Measurements from ENCODE around the gene LRPAP1. TPM values are rescaled to one million over a fixed set of nuclear protein-coding genes. Genes with fewer than 3 reads are reported as not detected.

The LRPAP1 gene
- total RNA-seq, 4 donors from 2014 or later, result 82.6 to 116 (median 109) TPM

- TF ChIP-seq POLR2A (IDR thresholded peaks at IDR 0.05), result no peak
- TF ChIP-seq CTCF (IDR thresholded peaks at IDR 0.05), result no peak
- H3K27me3 ChIP-seq, result no peaks in the 10 kb centered on the region
- H3K4me1 ChIP-seq, result no peaks in the 10 kb centered on the region
- no peak overlapping the region for H3K4me3 ChIP-seq
- no peak for DNase-seq
- H3K36me3 ChIP-seq, result no peaks in the 10 kb centered on the region
- H3K27ac ChIP-seq, result no peak overlapping the region
- H3K9me3 ChIP-seq, result no peaks in the 10 kb centered on the region
These were observed 58.9 kb downstream of the LRPAP1 start for GRCh38 chr4:3473181-3473950.

GRCh38 chr4:3472411-3473141 lies 59.6 kb downstream of the LRPAP1 start:
- no peaks in the 10 kb centered on the region for H3K9me3 ChIP-seq
- TF ChIP-seq CTCF (IDR thresholded peaks at IDR 0.05) (no peak), POLR2A (IDR thresholded peaks at IDR 0.05) (no peak)
- no peaks in the 10 kb centered on the region for H3K36me3 ChIP-seq
- H3K4me3 ChIP-seq, result no peak overlapping the region
- H3K27me3 ChIP-seq, result no peaks in the 10 kb centered on the region
- no peak overlapping the region for H3K27ac ChIP-seq
- DNase-seq, result no peak
- H3K4me1 ChIP-seq, result no peaks in the 10 kb centered on the region

- Histone ChIP-seq H3K36me3 (no peaks in the 10 kb centered on the region), H3K4me3 (no peak overlapping the region), H3K27ac (no peak overlapping the region), H3K4me1 (no peaks in the 10 kb centered on the region), H3K27me3 (no peaks in the 10 kb centered on the region), H3K9me3 (no peaks in the 10 kb centered on the region)
- no peak for DNase-seq
- no peak for TF ChIP-seq POLR2A (IDR thresholded peaks at IDR 0.05)
- no peak for TF ChIP-seq CTCF (IDR thresholded peaks at IDR 0.05)
These were observed 60.3 kb downstream of the LRPAP1 start for GRCh38 chr4:3471886-3472285.

GRCh38 chr4:3471098-3471760 lies 61.0 kb downstream of the LRPAP1 start:
- no peak for DNase-seq
- no peak overlapping the region for H3K27ac ChIP-seq
- no peaks in the 10 kb centered on the region for H3K27me3 ChIP-seq
- no peaks in the 10 kb centered on the region for H3K4me1 ChIP-seq
- no peak for TF ChIP-seq POLR2A (IDR thresholded peaks at IDR 0.05)
- TF ChIP-seq CTCF (IDR thresholded peaks at IDR 0.05), result no peak
- H3K4me3 ChIP-seq, result no peak overlapping the region
- H3K36me3 ChIP-seq, result no peaks in the 10 kb centered on the region
- H3K9me3 ChIP-seq, result no peaks in the 10 kb centered on the region

- TF ChIP-seq POLR2A (IDR thresholded peaks at IDR 0.05) (no peak), CTCF (IDR thresholded peaks at IDR 0.05) (no peak)
- H3K4me3 ChIP-seq, result no peak overlapping the region
- no peaks in the 10 kb centered on the region for H3K9me3 ChIP-seq
- no peak overlapping the region for H3K27ac ChIP-seq
- H3K36me3 ChIP-seq, result no peaks in the 10 kb centered on the region
- peaks cover 0 to under 1% of the 10 kb centered on the region in 2 donors for H3K27me3 ChIP-seq
- DNase-seq, result no peak
- H3K4me1 ChIP-seq, result no peaks in the 10 kb centered on the region
These were observed 61.8 kb downstream of the LRPAP1 start for GRCh38 chr4:3470244-3471097.
